CD4-positive, CD25-positive, alpha-beta regulatory T cell (primary cell): ENCODE data around the gene EFCAB14. TPM values are rescaled to one million over a fixed set of nuclear protein-coding genes. Genes with fewer than 3 reads are reported as not detected.
"Not testable (repeated sequence)": the region's sequence is repeated elsewhere in the genome, so short reads cannot be mapped to it uniquely, and the experiment has no call there.

ENCODE experiments used
- ATAC-seq, 2 donors: fragments of 150-1000 bp; cut with Tn5 transposase; one replicate each; pipeline ENCODE4 v1.10.0; 2021; ENCODE audit warnings: low read depth in 2 of 2, moderate number of reproducible peaks in 2 of 2, moderate library complexity in 1 of 2
- DNase-seq, 3 donors: peaks; one replicate each; pipeline versions ENCODE4 v3.0.0 to v3.0.0-alpha.2; 2012 to 2022; ENCODE audit warnings: mixed read lengths in 1 of 3
- H3K27ac ChIP-seq: one replicate; pipeline ENCODE4 v1.7.0; 2013; ENCODE audit warnings: mild to moderate bottlenecking, low read length; ENCODE audit not compliant: insufficient read depth, poor library complexity, severe bottlenecking
- H3K27me3 ChIP-seq: one replicate; pipeline ENCODE4 v1.7.0; 2013; ENCODE audit warnings: low read length; ENCODE audit not compliant: control insufficient read depth, insufficient read depth
- H3K36me3 ChIP-seq: one replicate; pipeline ENCODE4 v1.7.0; 2013; ENCODE audit warnings: mild to moderate bottlenecking, low read length, moderate library complexity; ENCODE audit not compliant: control insufficient read depth, insufficient read depth
- H3K4me1 ChIP-seq: 2 replicates; pipeline ENCODE4 v1.7.0; 2013; ENCODE audit warnings: mild to moderate bottlenecking, low read length; ENCODE audit not compliant: insufficient read depth, control insufficient read depth, poor library complexity, severe bottlenecking
- H3K4me3 ChIP-seq: one replicate; pipeline ENCODE4 v1.7.0; 2013; ENCODE audit warnings: low read depth, mild to moderate bottlenecking, low read length, moderate library complexity
- H3K9me3 ChIP-seq, 2 experiments: 1 replicate in 1 of 2; 2 replicates in 1 of 2; pipeline ENCODE4 v1.7.0; 2013; ENCODE audit warnings: low read length in 2 of 2, mild to moderate bottlenecking in 1 of 2, moderate library complexity in 1 of 2; ENCODE audit not compliant: control insufficient read depth in 2 of 2
- H3K27ac Mint-ChIP-seq, 3 donors: one replicate each; pipeline ENCODE4 v1.8.0; 2020 to 2022; ENCODE audit warnings: mild to moderate bottlenecking in 3 of 3, mixed read lengths in 3 of 3, moderate library complexity in 2 of 3
- H3K27me3 Mint-ChIP-seq: one replicate; pipeline ENCODE4 v1.8.0; 2022; ENCODE audit warnings: mild to moderate bottlenecking, mixed read lengths
- H3K36me3 Mint-ChIP-seq: one replicate; pipeline ENCODE4 v1.8.0; 2020; ENCODE audit warnings: mixed read lengths
- H3K4me1 Mint-ChIP-seq, 4 donors: one replicate each; pipeline ENCODE4 v1.8.0; 2020 to 2022; ENCODE audit warnings: mixed read lengths in 4 of 4, mild to moderate bottlenecking in 1 of 4
- H3K4me3 Mint-ChIP-seq, 4 donors: one replicate each; pipeline ENCODE4 v1.8.0; 2020 to 2022; ENCODE audit warnings: mild to moderate bottlenecking in 4 of 4, mixed read lengths in 4 of 4, moderate library complexity in 3 of 4
- H3K9me3 Mint-ChIP-seq, 7 donors: one replicate each; pipeline ENCODE4 v1.8.0; 2020 to 2022; ENCODE audit warnings: mixed read lengths in 7 of 7, mild to moderate bottlenecking in 3 of 7, moderate library complexity in 2 of 7
- polyA plus RNA-seq, 4 donors: library from polyadenylated mRNA; unstranded; fragments of 300-500 nt; fragmentation: Illumina TruSeq; gene quantifications; one replicate each; pipeline ENCODE4 v1.2.3, GENCODE V29; 2021
- total RNA-seq: library from RNA; stranded (reverse); gene quantifications from one replicate; pipeline ENCODE4 v1.2.3, GENCODE V29; 2022

Gene EFCAB14
- total and polyA plus RNA-seq, 5 donors from 2014 or later = 81.2 to 88.9 (median 83.7) TPM

DNA sequence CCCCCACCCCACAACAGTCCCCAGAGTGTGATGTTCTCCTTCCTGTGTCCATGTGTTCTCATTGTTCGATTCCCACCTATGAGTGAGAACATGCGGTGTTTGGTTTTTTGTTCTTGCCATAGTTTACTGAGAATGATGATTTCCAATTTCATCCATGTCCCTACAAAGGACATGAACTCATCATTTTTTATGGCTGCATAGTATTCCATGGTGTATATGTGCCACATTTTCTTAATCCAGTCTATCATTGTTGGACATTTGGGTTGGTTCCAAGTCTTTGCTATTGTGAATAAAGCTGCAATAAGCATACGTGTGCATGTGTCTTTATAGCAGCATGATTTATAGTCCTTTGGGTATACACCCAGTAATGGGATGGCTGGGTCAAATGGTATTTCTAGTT, 67.8 kb downstream of the EFCAB14 start:
- H3K27ac Mint-ChIP-seq, DNase-seq, ATAC-seq, H3K27me3 Mint-ChIP-seq, H3K27me3 ChIP-seq, H3K9me3 Mint-ChIP-seq, H3K4me1 ChIP-seq, H3K4me3 ChIP-seq, H3K9me3 ChIP-seq, H3K27ac ChIP-seq: not testable (repeated sequence)
- peak overlapping the region in 1 of 4 donors; percentile 78 for H3K4me3 Mint-ChIP-seq
- H3K36me3 ChIP-seq = peaks cover 58% of the 10 kb centered on the region
- peaks cover 3 to 13% (median 6%) of the 10 kb centered on the region in 4 donors for H3K4me1 Mint-ChIP-seq
- H3K36me3 Mint-ChIP-seq = peaks cover 67% of the 10 kb centered on the region

GRCh38 chr1:46650491-46650890, 68.4 kb downstream of the EFCAB14 start:
- Mint-ChIP-seq H3K36me3 (peaks cover 60% of the 10 kb centered on the region), H3K27ac (no peak overlapping the region)

DNA sequence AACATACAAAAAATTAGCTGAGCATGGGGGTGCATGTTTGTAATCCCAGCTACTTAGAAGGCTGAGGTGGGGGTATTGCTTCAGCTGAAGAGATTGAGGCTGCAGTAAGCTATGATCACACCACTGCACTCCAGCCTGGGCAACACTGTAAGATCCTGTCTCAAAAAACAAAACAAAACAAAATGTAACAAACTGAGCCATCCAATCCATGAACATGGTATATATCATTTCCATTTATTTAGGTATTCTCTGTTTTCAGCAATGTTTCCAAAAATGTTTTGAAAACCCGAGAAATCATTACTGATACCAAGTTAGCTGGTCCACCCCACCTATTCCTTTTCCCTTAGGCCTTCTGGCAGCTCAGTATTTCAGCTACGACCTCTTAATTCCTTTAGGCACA, 69.2 kb downstream of the EFCAB14 start:
- H3K27me3 Mint-ChIP-seq = no peaks in the 10 kb centered on the region
- peaks cover 57% of the 10 kb centered on the region for H3K36me3 Mint-ChIP-seq
- peaks cover 0 to 7% (median 2%) of the 10 kb centered on the region in 7 donors for H3K9me3 Mint-ChIP-seq
- no peak overlapping the region for H3K27ac Mint-ChIP-seq
- no peaks in the 10 kb centered on the region for H3K9me3 ChIP-seq
- H3K4me3 ChIP-seq = no peak overlapping the region
- no peaks in the 10 kb centered on the region for H3K27me3 ChIP-seq
- DNase-seq = no peak
- peaks cover 50% of the 10 kb centered on the region for H3K36me3 ChIP-seq
- H3K27ac ChIP-seq = no peak overlapping the region
- ATAC-seq = no peak
- H3K4me3 Mint-ChIP-seq = no peak overlapping the region
- H3K4me1 Mint-ChIP-seq = peaks cover 0 to 13% (median 5%) of the 10 kb centered on the region in 4 donors
- no peaks in the 10 kb centered on the region for H3K4me1 ChIP-seq

More at GRCh38 chr1:46650491-46650890, 68.4 kb downstream of the EFCAB14 start:
- no peak overlapping the region for H3K4me3 ChIP-seq
- no peaks in the 10 kb centered on the region for H3K9me3 ChIP-seq
- H3K4me1 ChIP-seq = no peaks in the 10 kb centered on the region
- no peak for DNase-seq
- Mint-ChIP-seq H3K9me3 (peaks cover 0 to 9% (median 2%) of the 10 kb centered on the region in 7 donors), H3K4me1 (peaks cover 0 to 13% (median 5%) of the 10 kb centered on the region in 4 donors), H3K4me3 (no peak overlapping the region), H3K27me3 (no peaks in the 10 kb centered on the region)
- H3K36me3 ChIP-seq = peaks cover 52% of the 10 kb centered on the region
- no peak overlapping the region for H3K27ac ChIP-seq
- H3K27me3 ChIP-seq = no peaks in the 10 kb centered on the region
- ATAC-seq = no peak

GRCh38 chr1:46647611-46648010, 71.3 kb downstream of the EFCAB14 start:
- no peak overlapping the region for H3K4me3 Mint-ChIP-seq
- Histone ChIP-seq H3K36me3 (peaks cover 47% of the 10 kb centered on the region), H3K27me3 (no peaks in the 10 kb centered on the region), H3K27ac (no peak overlapping the region), H3K4me1 (no peaks in the 10 kb centered on the region), H3K4me3 (no peak overlapping the region), H3K9me3 (no peaks in the 10 kb centered on the region)
- peaks cover 0 to 5% (median 2%) of the 10 kb centered on the region in 7 donors for H3K9me3 Mint-ChIP-seq
- H3K27me3 Mint-ChIP-seq = no peaks in the 10 kb centered on the region
- no peak overlapping the region for H3K27ac Mint-ChIP-seq
- ATAC-seq (no peak), DNase-seq (no peak)
- peaks cover 44% of the 10 kb centered on the region for H3K36me3 Mint-ChIP-seq
- H3K4me1 Mint-ChIP-seq = peaks cover 0 to 6% (median under 1%) of the 10 kb centered on the region in 4 donors

- Histone ChIP-seq H3K27me3 (no peaks in the 10 kb centered on the region), H3K4me3 (no peak overlapping the region), H3K27ac (no peak overlapping the region), H3K9me3 (no peaks in the 10 kb centered on the region), H3K36me3 (peaks cover 39% of the 10 kb centered on the region), H3K4me1 (no peaks in the 10 kb centered on the region)
- ATAC-seq = no peak
- Mint-ChIP-seq H3K4me3 (no peak overlapping the region), H3K27ac (no peak overlapping the region), H3K4me1 (peaks cover 0 to 2% (median 0%) of the 10 kb centered on the region in 4 donors), H3K27me3 (no peaks in the 10 kb centered on the region), H3K36me3 (peaks cover 42% of the 10 kb centered on the region), H3K9me3 (peaks cover 0 to 5% (median 2%) of the 10 kb centered on the region in 7 donors)
- DNase-seq = no peak
These were observed 72.1 kb downstream of the EFCAB14 start for GRCh38 chr1:46646844-46647243.

DNA sequence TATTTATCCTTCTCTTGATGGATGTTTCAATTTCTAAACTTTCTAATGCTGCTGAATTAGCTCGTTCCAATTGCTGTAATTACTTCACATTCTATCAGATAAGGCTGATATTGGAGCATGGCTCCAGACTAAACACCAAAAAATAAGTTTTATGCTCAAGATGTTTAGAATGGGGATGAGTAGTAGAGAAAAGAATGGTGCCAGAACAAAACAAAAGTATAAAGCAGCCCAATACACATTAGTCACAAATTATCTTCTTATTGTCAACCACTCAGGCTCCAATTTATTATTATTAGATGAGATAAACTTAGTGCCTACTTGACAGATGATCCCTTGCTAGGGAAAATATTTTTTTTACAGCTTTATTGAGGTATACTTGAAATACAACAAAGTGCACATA, 72.6 kb downstream of the EFCAB14 start:
- Histone ChIP-seq H3K4me1 (no peaks in the 10 kb centered on the region), H3K4me3 (no peak overlapping the region), H3K27ac (no peak overlapping the region), H3K27me3 (no peaks in the 10 kb centered on the region), H3K36me3 (peaks cover 38% of the 10 kb centered on the region), H3K9me3 (no peaks in the 10 kb centered on the region)
- peaks cover 0 to 5% (median 2%) of the 10 kb centered on the region in 7 donors for H3K9me3 Mint-ChIP-seq
- H3K4me3 Mint-ChIP-seq = no peak overlapping the region
- peaks cover 44% of the 10 kb centered on the region for H3K36me3 Mint-ChIP-seq
- ATAC-seq (no peak), DNase-seq (no peak)
- H3K27me3 Mint-ChIP-seq = no peaks in the 10 kb centered on the region
- H3K4me1 Mint-ChIP-seq = peaks cover 0 to 6% (median 0%) of the 10 kb centered on the region in 4 donors
- no peak overlapping the region for H3K27ac Mint-ChIP-seq

DNA sequence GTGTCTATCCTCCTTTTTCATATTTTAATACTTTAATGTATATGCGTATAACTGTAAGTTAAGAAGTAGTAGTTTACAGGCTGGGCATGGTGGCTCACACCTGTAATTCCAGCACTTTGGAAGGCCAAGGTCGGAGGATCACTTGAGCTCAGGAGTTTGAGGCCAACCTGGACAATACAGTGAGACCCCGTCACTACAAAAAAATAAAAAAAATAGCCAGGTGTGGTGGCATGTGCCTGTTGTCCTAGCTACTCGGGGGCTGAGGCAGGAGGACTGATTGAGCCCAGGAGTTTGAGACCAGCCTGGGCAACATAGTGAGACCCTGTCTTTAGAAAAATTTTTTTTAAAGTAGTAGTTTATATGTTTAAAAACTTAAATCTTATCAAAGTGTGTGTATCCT, 73.1 kb downstream of the EFCAB14 start:
- H3K4me3 ChIP-seq = no peak overlapping the region
- peaks cover 38% of the 10 kb centered on the region for H3K36me3 ChIP-seq
- Mint-ChIP-seq H3K36me3 (peaks cover 46% of the 10 kb centered on the region), H3K27ac (no peak overlapping the region), H3K4me1 (peaks cover 0 to 6% (median 0%) of the 10 kb centered on the region in 4 donors), H3K9me3 (peaks cover 0 to 5% (median 2%) of the 10 kb centered on the region in 7 donors), H3K4me3 (no peak overlapping the region), H3K27me3 (no peaks in the 10 kb centered on the region)
- H3K9me3 ChIP-seq = no peaks in the 10 kb centered on the region
- ATAC-seq (no peak), DNase-seq (no peak)
- H3K4me1 ChIP-seq = no peaks in the 10 kb centered on the region
- no peak overlapping the region for H3K27ac ChIP-seq
- no peaks in the 10 kb centered on the region for H3K27me3 ChIP-seq

- Mint-ChIP-seq H3K27ac (no peak overlapping the region), H3K36me3 (peaks cover 34% of the 10 kb centered on the region), H3K9me3 (no peaks in the 10 kb centered on the region), H3K4me3 (no peak overlapping the region), H3K4me1 (peaks cover 0 to 11% (median 2%) of the 10 kb centered on the region in 4 donors), H3K27me3 (no peaks in the 10 kb centered on the region)
- no peaks in the 10 kb centered on the region for H3K27me3 ChIP-seq
- ATAC-seq (no peak), DNase-seq (no peak)
- H3K9me3 ChIP-seq = no peaks in the 10 kb centered on the region
- H3K27ac ChIP-seq = no peak overlapping the region
- H3K4me3 ChIP-seq = no peak overlapping the region
- peaks cover 28% of the 10 kb centered on the region for H3K36me3 ChIP-seq
- H3K4me1 ChIP-seq = no peaks in the 10 kb centered on the region
These were observed 75.5 kb downstream of the EFCAB14 start for GRCh38 chr1:46643368-46643775.
